H7 (cell line): ENCODE results near the gene TBC1D9B. TPM values are rescaled to one million over a fixed set of nuclear protein-coding genes. Genes with fewer than 3 reads are reported as not detected.
"Not testable (repeated sequence)": the region's sequence is repeated elsewhere in the genome, so short reads cannot be mapped to it uniquely, and the experiment has no call there.

Source experiments
- DNase-seq: peaks from one replicate; pipeline ENCODE4 v3.0.0; 2012
- H3K27me3 ChIP-seq: 2 replicates; pipeline ENCODE4 v1.6.0; 2011; ENCODE audit warnings: mild to moderate bottlenecking, low read length; ENCODE audit not compliant: control insufficient read depth, insufficient read depth
- H3K36me3 ChIP-seq: replicated peaks from 2 replicates; pipeline ENCODE4 v1.5.1; 2011; ENCODE audit warnings: low read length; ENCODE audit not compliant: control insufficient read depth, insufficient read depth
- H3K4me3 ChIP-seq: 2 replicates; pipeline ENCODE4 v1.5.1; 2011; ENCODE audit warnings: low read depth, mild to moderate bottlenecking, control low read depth, low read length, moderate library complexity; ENCODE audit not compliant: insufficient read depth
- total RNA-seq: library from RNA; depleted of rRNA; stranded (reverse); fragments of >200 nt; shearing (Covaris generic); gene quantifications from 2 replicates; pipeline ENCODE4 v1.2.3, GENCODE V29; 2014

Gene TBC1D9B
- total RNA-seq, 1 experiment from 2014 or later: 48.1 TPM

- not testable (repeated sequence) for H3K4me3 ChIP-seq, DNase-seq
- peaks cover 51% of the 10 kb centered on the region for H3K36me3 ChIP-seq
These were observed 72.8 kb downstream of the TBC1D9B start for GRCh38 chr5:179834871-179835270.

GRCh38 chr5:179834120-179834519 lies 73.6 kb downstream of the TBC1D9B start:
- H3K27me3 ChIP-seq: no peaks in the 10 kb centered on the region
- peak; percentile 44 for DNase-seq
- peaks cover 52% of the 10 kb centered on the region for H3K36me3 ChIP-seq
- H3K4me3 ChIP-seq: no peak overlapping the region

More at GRCh38 chr5:179834871-179835270, 72.8 kb downstream of the TBC1D9B start:
- not testable (repeated sequence) for H3K27me3 ChIP-seq

DNA sequence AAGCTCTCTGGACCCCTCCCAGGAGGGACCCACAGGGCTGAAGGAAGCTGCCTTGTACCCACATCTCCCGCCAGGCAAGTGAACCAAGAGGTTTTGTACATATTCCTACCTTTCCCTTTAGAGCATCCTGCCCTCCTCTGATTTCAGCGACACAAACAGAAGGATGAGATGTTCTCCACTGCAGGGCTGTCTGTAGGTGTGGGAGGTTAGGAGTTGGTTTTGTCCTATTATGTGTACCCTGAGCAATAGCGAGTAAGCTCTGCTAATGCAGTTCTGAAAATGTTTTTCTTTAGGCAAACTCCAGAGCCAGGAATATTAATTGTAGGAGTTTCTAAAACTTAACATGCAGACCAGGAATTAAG lies 74.0 kb downstream of the TBC1D9B start:
- peak; percentile 24 for DNase-seq
- H3K36me3 ChIP-seq: peaks cover 55% of the 10 kb centered on the region
- no peaks in the 10 kb centered on the region for H3K27me3 ChIP-seq
- H3K4me3 ChIP-seq: no peak overlapping the region

DNA sequence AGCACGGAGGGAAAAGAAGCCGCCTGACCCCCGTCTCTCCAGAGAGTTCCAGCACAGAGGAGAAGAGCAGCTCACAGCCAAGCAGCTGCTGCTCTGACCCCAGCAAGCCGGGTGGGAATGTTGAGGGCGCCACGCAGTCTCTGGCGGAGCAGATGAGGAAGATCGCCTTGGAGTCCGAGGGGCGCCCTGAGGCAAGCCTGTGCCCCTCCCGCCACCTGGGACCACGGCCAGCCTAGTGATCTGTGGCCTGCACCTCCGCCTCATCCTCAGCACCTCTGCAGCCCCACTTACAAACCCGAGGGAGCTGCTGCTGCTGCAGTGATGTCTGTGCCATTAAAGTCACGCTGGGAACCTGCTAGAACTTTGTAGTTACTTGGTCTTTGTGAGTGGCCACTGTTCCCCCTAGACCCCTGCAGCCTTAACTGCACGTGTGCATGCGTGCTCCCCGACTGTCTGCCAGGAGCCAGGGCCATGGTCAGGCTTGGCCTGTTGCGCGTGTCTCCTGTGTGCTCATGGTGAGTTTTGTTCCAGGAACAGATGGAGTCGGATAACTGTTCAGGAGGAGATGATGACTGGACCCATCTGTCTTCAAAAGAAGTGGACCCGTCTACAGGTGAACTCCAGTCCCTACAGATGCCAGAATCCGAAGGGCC lies 74.5 kb downstream of the TBC1D9B start:
- peak; percentile 33 for DNase-seq
- Histone ChIP-seq H3K4me3 (no peak overlapping the region), H3K27me3 (no peaks in the 10 kb centered on the region), H3K36me3 (peaks cover 54% of the 10 kb centered on the region)

GRCh38 chr5:179832039-179832745 lies 75.5 kb downstream of the TBC1D9B start:
- H3K36me3 ChIP-seq: peaks cover 46% of the 10 kb centered on the region
- no peaks in the 10 kb centered on the region for H3K27me3 ChIP-seq
- DNase-seq: peak; percentile 28
- no peak overlapping the region for H3K4me3 ChIP-seq

DNA sequence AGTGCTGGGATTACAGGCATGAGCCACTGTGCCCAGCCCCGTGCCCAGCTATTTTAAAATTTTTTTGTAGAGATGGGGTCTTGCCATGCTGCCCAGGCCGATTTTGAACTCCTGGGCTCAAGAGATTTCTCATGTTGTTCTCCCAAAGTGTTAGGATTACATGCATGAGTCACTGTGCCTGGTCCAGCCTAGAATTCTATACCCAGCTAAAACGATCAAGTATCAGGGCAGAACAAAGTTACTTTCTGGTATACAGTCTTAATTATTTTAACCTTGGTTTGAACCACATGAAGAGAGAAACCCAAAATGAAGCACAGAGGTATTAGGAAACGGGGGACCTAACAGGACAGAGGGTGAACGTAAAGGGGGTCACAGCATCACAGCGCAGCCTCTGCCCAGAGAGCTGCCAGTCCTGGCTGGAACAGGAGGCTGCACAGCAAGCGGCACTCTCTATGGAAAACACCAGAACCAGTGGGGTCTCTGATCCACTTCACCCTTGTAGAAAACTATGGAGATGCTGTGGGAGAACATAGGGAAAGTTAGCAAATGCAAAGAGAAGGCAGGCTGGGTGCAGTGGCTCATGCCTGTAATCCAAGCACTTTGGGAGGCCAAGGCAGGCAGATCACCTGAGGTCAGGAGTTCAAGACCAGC lies 76.8 kb downstream of the TBC1D9B start:
- Histone ChIP-seq H3K36me3 (peaks cover 38% of the 10 kb centered on the region), H3K4me3 (no peak overlapping the region), H3K27me3 (no peaks in the 10 kb centered on the region)
- DNase-seq: no peak

DNA sequence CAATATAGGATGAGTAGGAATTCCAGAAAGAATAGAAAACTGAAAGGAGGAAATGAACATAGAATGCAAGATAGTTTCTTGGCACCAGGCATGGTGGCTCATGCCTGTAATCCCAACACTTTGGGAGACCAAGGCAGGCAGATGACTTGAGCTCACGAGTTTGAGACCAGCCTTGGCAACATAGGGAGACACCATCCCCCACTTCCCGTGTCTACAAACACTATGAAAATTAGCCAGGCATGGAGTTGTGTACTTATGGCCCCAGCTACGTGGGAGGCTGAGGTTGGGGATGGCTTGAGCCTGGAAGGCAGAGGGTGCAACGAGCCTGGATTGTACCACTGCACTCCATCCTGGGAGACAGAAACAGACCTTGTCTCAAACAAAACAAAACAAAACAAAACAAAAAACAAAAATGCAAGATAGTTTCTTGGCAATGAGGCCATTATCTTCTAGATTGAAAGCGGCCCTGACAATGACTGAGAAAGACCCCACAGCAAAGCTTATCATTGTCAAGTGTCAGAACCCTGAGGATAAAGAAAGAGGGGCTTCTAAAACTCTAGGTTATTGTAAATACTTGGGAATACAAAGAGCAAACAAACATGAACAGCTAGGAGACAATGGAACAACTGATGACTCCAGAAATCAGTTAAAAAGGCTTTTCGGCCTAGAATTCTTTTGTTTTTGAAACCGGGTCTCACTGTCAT lies 77.8 kb downstream of the TBC1D9B start:
- Histone ChIP-seq H3K36me3 (peaks cover 48% of the 10 kb centered on the region), H3K4me3 (no peak overlapping the region)
- no peak for DNase-seq

DNA sequence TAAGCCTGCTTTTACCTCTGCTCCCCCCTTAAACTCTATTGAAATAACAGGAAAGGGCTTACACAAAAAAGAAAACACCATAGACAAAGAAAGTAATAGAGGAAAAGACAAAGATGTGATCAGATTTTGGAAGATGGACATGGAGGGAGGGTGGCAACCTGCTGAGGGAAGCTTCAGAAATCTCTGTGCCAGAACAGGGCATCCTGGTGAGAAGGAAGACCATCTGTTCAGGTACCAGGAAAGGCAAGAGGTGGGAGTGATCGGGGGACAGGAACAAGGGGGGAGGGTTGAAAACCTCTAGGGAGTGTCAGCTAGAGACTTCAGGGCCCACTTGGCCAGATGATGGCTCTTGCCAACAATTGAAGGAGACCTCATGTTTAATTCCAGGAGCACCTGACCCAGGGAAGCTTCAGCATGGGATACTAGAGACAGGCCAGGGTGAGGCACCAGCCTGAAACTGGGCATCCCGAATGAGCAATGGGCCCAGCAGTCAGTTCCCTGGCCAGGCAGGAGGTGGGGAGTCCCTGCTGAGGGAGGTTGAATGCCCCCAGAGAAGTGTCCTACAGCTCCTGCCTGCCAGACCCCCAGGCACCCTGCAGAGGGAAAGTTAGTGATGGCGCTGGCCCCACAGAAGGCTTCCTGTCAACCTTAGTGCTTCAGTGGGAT lies 78.8 kb downstream of the TBC1D9B start:
- H3K27me3 ChIP-seq: no peaks in the 10 kb centered on the region
- DNase-seq: peak; percentile 60
- H3K36me3 ChIP-seq: peaks cover 57% of the 10 kb centered on the region
- H3K4me3 ChIP-seq: no peak overlapping the region

More for the DNA sequence above, 77.8 kb downstream of the TBC1D9B start:
- H3K27me3 ChIP-seq: no peaks in the 10 kb centered on the region

GRCh38 chr5:179827680-179828079 lies 80.0 kb downstream of the TBC1D9B start:
- no peaks in the 10 kb centered on the region for H3K27me3 ChIP-seq

GRCh38 chr5:179825655-179826182 lies 82.0 kb downstream of the TBC1D9B start:
- Histone ChIP-seq H3K4me3 (no peak overlapping the region), H3K27me3 (no peaks in the 10 kb centered on the region), H3K36me3 (peaks cover 41% of the 10 kb centered on the region)
- DNase-seq: peak; percentile 44

More at GRCh38 chr5:179827680-179828079, 80.0 kb downstream of the TBC1D9B start:
- no peak overlapping the region for H3K4me3 ChIP-seq
- H3K36me3 ChIP-seq: peaks cover 51% of the 10 kb centered on the region
- peak; percentile 70 for DNase-seq

DNA sequence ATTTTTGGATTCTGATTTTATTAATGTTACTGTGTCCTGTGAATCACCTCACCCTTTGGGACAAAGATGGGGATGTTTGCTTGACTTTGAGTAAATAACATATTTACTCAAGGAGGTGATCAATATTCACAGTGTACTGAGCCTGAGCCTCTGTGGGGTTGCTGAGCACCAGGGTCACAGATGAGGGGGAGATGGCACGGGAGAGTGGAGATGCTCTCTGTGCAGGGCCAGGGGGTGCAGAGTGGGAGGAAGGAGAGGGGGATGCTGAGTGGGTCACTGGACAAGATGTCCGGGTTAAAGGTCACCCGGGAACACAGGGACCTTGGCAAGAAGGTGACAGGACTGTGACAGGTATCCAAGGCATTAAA lies 83.0 kb downstream of the TBC1D9B start:
- Histone ChIP-seq H3K4me3 (no peak overlapping the region), H3K36me3 (peaks cover 38% of the 10 kb centered on the region)
- peak; percentile 26 for DNase-seq

GRCh38 chr5:179823937-179824744 lies 83.6 kb downstream of the TBC1D9B start:
- H3K27me3 ChIP-seq: no peaks in the 10 kb centered on the region
- peak; percentile 22 for DNase-seq
- peaks cover 36% of the 10 kb centered on the region for H3K36me3 ChIP-seq
- H3K4me3 ChIP-seq: no peak overlapping the region

More for the DNA sequence above, 83.0 kb downstream of the TBC1D9B start:
- H3K27me3 ChIP-seq: no peaks in the 10 kb centered on the region

DNA sequence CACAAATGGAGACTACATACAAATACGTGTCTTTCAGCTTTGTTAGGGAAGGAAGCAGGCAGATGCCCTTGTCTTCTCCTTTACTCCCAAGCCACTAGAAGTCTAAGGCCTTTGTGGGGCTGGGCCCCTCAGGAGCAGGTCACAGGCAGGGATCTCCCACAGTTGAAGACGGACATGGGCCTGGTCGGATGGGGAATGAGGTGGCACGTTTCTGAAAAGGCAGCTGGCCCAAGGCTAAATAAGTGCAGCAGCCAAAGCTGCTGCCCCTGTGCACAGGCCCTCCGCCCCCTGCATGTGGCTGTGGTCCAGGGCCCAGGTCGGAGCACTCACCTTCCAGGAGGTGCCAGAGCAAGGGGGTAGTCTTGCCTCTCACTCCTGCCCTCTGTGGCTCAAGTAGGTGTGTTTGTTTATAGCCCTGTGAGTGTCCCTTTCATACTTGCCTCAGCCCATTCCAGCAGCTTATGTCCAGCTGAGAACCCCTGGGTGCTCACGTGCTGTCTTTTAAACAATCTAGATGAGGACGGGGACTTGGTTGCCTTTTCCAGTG lies 85.2 kb downstream of the TBC1D9B start:
- H3K36me3 ChIP-seq: peaks cover 32% of the 10 kb centered on the region
- H3K27me3 ChIP-seq: no peaks in the 10 kb centered on the region
- no peak for DNase-seq
- H3K4me3 ChIP-seq: no peak overlapping the region; the same call in 1 of the 2 replicates
